ENCODE measurements around the gene ZBTB37. TPM values are rescaled to one million over a fixed set of nuclear protein-coding genes. Genes with fewer than 3 reads are reported as not detected.

ZBTB37 gene
- total RNA-seq, 4 donors from 2014 or later, result 6.1 to 20.7 (median 9.3) TPM

- no peaks in the 10 kb centered on the region for H3K27me3 ChIP-seq
- H3K4me1 ChIP-seq, result peaks cover 48% of the 10 kb centered on the region
- no peaks in the 10 kb centered on the region for H3K9me3 ChIP-seq
- peak overlapping the region; percentile 62 for H3K4me3 ChIP-seq
- H3K36me3 ChIP-seq, result peaks cover 38% of the 10 kb centered on the region
- no peak for DNase-seq (ENCODE audit: low spot score in 2 of 2)
- WGBS, result 22% methylated on average over 2 of the region's 2 CpGs
- no peak for TF ChIP-seq EP300 (IDR thresholded peaks at IDR 0.05)
- TF ChIP-seq, protein P1, sequence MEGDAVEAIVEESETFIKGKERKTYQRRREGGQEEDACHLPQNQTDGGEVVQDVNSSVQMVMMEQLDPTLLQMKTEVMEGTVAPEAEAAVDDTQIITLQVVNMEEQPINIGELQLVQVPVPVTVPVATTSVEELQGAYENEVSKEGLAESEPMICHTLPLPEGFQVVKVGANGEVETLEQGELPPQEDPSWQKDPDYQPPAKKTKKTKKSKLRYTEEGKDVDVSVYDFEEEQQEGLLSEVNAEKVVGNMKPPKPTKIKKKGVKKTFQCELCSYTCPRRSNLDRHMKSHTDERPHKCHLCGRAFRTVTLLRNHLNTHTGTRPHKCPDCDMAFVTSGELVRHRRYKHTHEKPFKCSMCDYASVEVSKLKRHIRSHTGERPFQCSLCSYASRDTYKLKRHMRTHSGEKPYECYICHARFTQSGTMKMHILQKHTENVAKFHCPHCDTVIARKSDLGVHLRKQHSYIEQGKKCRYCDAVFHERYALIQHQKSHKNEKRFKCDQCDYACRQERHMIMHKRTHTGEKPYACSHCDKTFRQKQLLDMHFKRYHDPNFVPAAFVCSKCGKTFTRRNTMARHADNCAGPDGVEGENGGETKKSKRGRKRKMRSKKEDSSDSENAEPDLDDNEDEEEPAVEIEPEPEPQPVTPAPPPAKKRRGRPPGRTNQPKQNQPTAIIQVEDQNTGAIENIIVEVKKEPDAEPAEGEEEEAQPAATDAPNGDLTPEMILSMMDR (IDR thresholded peaks at IDR 0.05), result no peak
- TF ChIP-seq POLR2AphosphoS5 (IDR thresholded peaks at IDR 0.05), result no peak
- TF ChIP-seq POLR2A (IDR thresholded peaks at IDR 0.05), result no peak
- peak overlapping the region; percentile 90 for H3K27ac ChIP-seq
These were observed 1.6 kb upstream of the ZBTB37 start for GRCh38 chr1:173866413-173867115.

DNA sequence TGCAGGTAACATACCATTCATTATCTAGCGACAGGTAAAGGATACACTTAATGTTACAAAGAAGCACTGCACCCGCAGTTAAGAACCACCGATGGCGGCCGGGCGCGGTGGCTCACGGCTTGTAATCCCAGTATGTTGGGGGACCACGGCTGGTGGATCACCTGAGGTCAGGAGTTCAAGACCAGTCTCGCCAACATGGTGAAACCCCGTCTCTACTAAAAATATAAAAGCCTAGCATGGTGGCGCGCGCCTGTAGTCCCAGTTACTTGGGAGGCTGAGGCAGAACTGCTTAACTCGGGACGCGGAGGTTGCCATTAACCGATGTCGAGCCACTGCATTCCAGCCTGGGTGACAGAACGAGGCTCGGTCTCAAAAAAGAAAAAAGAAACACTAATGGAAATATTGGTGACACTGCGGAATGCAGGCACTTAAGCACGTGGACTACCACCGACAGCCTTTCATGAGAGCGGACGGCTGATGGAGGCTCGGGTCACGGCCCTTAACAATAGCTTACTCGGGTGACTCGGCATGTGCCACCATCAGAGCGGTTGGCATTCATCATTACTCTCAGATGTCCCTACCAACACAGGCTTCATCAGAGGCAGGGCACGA is 933 bp upstream of the ZBTB37 start:
- H3K4me1 ChIP-seq, result peaks cover 49% of the 10 kb centered on the region
- peak overlapping the region; percentile 90 for H3K27ac ChIP-seq
- H3K36me3 ChIP-seq, result peaks cover 35% of the 10 kb centered on the region
- DNase-seq (ENCODE audit: low spot score in 2 of 2), result no peak
- no peaks in the 10 kb centered on the region for H3K27me3 ChIP-seq
- TF ChIP-seq EP300 (IDR thresholded peaks at IDR 0.05) (no peak), POLR2AphosphoS5 (IDR thresholded peaks at IDR 0.05) (no peak)
- H3K9me3 ChIP-seq, result no peaks in the 10 kb centered on the region
- WGBS, result 3% methylated on average over 31 of the region's 32 CpGs
- H3K4me3 ChIP-seq, result peak overlapping the region; percentile 62

- Histone ChIP-seq H3K4me3 (peak within 1 kb of the TSS; percentile 62), H3K36me3 (peaks cover 29% of the 10 kb centered on the region), H3K9me3 (no peaks in the 10 kb centered on the region), H3K4me1 (peaks cover 49% of the 10 kb centered on the region), H3K27ac (peak within 1 kb of the TSS; percentile 90), H3K27me3 (no peaks in the 10 kb centered on the region)
- peak; percentile 100 for DNase-seq (ENCODE audit: low spot score in 2 of 2)
- TF ChIP-seq POLR2AphosphoS5 (IDR thresholded peaks at IDR 0.05), result peak; percentile 91 to 97 (median 97)
- TF ChIP-seq EP300 (IDR thresholded peaks at IDR 0.05), result no peak
- TF ChIP-seq, protein P1 (IDR thresholded peaks at IDR 0.05), result no peak
- TF ChIP-seq POLR2A (IDR thresholded peaks at IDR 0.05), result peak; percentile 91 to 98
- under 1% methylated on average over 24 of the region's 30 CpGs for WGBS
These were observed 371 bp upstream of the ZBTB37 start, which contains the start of gene GAS5 for GRCh38 chr1:173867753-173868265. Gene GAS5, minus strand, starts transcription at chr1:173867989.

DNA sequence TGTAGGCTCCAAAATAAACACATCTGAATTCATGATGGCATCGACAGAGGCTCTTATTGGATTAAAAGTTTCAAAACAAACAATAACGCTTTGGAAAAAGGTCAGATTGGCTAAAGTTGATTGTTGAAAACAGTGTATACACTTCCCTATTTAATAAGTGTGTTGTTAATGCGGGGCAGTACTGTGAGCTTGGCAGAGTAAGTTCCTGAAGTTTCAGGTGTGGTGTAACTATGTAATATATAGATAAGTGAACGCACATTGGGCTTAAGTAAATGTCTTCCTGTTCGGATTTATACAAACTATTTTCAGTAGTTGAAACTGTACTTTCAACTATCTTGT is 810 bp downstream of the ZBTB37 start:
- H3K27ac ChIP-seq, result peak overlapping the region; percentile 90
- 2% methylated on average over 5 of the region's 5 CpGs for WGBS
- peaks cover 49% of the 10 kb centered on the region for H3K4me1 ChIP-seq
- TF ChIP-seq POLR2AphosphoS5 (IDR thresholded peaks at IDR 0.05), result no peak
- TF ChIP-seq, protein P1 (IDR thresholded peaks at IDR 0.05), result no peak
- TF ChIP-seq EP300 (IDR thresholded peaks at IDR 0.05), result no peak
- TF ChIP-seq POLR2A (IDR thresholded peaks at IDR 0.05), result no peak
- peak overlapping the region; percentile 62 for H3K4me3 ChIP-seq
- peaks cover 18% of the 10 kb centered on the region for H3K36me3 ChIP-seq
- no peak for DNase-seq (ENCODE audit: low spot score in 2 of 2)
- H3K9me3 ChIP-seq, result no peaks in the 10 kb centered on the region
- no peaks in the 10 kb centered on the region for H3K27me3 ChIP-seq

DNA sequence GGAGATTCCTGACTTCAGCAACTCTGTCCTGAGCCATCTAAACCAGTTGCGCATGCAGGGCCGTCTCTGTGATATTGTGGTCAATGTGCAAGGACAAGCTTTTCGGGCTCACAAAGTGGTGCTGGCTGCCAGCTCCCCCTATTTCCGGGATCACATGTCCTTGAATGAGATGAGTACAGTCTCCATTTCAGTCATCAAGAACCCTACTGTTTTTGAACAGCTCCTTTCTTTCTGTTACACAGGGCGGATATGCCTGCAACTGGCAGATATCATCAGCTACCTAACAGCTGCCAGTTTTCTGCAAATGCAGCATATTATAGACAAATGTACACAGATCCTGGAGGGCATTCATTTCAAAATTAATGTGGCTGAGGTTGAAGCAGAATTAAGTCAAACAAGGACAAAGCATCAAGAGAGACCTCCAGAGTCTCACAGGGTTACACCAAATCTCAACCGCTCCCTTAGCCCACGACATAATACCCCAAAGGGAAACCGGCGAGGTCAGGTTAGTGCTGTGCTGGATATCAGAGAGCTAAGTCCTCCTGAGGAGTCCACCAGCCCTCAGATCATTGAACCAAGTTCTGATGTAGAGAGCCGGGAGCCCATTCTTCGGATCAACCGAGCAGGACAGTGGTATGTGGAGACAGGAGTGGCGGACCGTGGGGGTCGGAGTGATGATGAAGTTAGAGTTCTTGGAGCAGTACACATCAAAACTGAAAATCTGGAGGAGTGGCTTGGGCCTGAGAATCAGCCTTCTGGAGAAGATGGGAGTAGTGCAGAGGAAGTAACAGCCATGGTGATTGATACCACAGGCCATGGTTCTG is 2.3 kb downstream of the ZBTB37 start:
- H3K4me1 ChIP-seq, result peaks cover 39% of the 10 kb centered on the region
- no peak overlapping the region for H3K4me3 ChIP-seq
- 76% methylated on average over 15 of the region's 15 CpGs for WGBS
- H3K36me3 ChIP-seq, result peaks cover 10% of the 10 kb centered on the region
- no peak for DNase-seq (ENCODE audit: low spot score in 2 of 2)
- H3K27ac ChIP-seq, result peak overlapping the region; percentile 13
- no peaks in the 10 kb centered on the region for H3K27me3 ChIP-seq
- no peaks in the 10 kb centered on the region for H3K9me3 ChIP-seq
- no peak for TF ChIP-seq POLR2AphosphoS5 (IDR thresholded peaks at IDR 0.05)

All from suprapubic skin (tissue), 4 donors.